Upper lobe of left lung (tissue), 4 donors: ENCODE results near the gene STK10.

ENCODE experiments used
- EP300 ChIP-seq, 4 donors: sonication (generic); formaldehyde crosslinking; IDR thresholded peaks; one replicate each; pipeline ENCODE4 v1.5.1; 2017; ENCODE audit warnings: antibody characterized with exemption in 4 of 4, control low read depth in 2 of 4
- POLR2A ChIP-seq, 4 donors: fragments of 450-650 bp; IDR thresholded peaks; one replicate each; pipeline ENCODE4 v1.5.1; 2016 to 2017; ENCODE audit warnings: antibody characterized with exemption in 4 of 4, mild to moderate bottlenecking in 2 of 4
- TF ChIP-seq, protein P1 (sequence below), 6 experiments: fragments of 450-650 bp in 4 of 6; fragments of 200-600 bp in 2 of 6; sonication (generic) in 2 of 6; IDR thresholded peaks; one replicate each; pipeline ENCODE4 v1.5.1; 2016 to 2019; ENCODE audit warnings: antibody characterized with exemption in 6 of 6

DNA sequence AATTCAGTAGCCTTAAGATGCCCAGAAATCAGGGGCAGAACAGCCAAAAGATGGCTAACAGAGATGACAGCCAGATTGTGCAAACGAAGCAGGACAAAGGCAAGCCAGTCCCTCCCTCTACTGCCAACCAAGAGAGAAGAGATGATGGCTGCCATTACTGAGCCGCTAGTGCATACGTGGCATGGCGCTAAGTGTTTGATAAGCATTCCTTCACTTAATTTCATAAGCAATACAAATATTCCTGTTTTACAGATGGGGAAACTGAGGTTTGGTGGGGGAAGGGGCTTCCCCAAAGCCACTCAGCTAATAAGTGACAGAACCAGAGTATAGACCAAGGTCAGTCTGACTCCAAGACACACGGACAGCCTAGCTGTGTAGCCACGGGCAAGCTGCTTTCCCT, 44.1 kb downstream of the STK10 start:
- TF ChIP-seq, protein P1, sequence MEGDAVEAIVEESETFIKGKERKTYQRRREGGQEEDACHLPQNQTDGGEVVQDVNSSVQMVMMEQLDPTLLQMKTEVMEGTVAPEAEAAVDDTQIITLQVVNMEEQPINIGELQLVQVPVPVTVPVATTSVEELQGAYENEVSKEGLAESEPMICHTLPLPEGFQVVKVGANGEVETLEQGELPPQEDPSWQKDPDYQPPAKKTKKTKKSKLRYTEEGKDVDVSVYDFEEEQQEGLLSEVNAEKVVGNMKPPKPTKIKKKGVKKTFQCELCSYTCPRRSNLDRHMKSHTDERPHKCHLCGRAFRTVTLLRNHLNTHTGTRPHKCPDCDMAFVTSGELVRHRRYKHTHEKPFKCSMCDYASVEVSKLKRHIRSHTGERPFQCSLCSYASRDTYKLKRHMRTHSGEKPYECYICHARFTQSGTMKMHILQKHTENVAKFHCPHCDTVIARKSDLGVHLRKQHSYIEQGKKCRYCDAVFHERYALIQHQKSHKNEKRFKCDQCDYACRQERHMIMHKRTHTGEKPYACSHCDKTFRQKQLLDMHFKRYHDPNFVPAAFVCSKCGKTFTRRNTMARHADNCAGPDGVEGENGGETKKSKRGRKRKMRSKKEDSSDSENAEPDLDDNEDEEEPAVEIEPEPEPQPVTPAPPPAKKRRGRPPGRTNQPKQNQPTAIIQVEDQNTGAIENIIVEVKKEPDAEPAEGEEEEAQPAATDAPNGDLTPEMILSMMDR (IDR thresholded peaks at IDR 0.05) = no peak
- TF ChIP-seq POLR2A (IDR thresholded peaks at IDR 0.05) = no peak
- TF ChIP-seq EP300 (IDR thresholded peaks at IDR 0.05) = no peak
